Vagina (tissue), 2 donors: ENCODE measurements around the gene SMIM32.

Experiments
- CTCF ChIP-seq, 3 experiments: fragments of 450-650 bp in 2 of 3; fragments of 200-600 bp in 1 of 3; sonication (generic) in 1 of 3; IDR thresholded peaks; one replicate each; pipeline ENCODE4 v1.5.1; 2017 to 2019; ENCODE audit warnings: antibody characterized with exemption in 3 of 3, mild to moderate bottlenecking in 2 of 3, moderate library complexity in 2 of 3
- POLR2A ChIP-seq, 2 donors: fragments of 450-650 bp; IDR thresholded peaks; one replicate each; pipeline ENCODE4 v1.6.1; 2017; ENCODE audit warnings: antibody characterized with exemption in 2 of 2, mild to moderate bottlenecking in 2 of 2, moderate library complexity in 2 of 2
- POLR2AphosphoS5 ChIP-seq, 2 donors: sonication (generic); formaldehyde crosslinking; IDR thresholded peaks; one replicate each; pipeline ENCODE4 v1.9.0; 2017; ENCODE audit warnings: antibody characterized with exemption in 2 of 2, mild to moderate bottlenecking in 2 of 2, low read depth in 1 of 2; ENCODE audit not compliant: insufficient read depth in 1 of 2

GRCh38 chr5:136211282-136212040 is 18.5 kb upstream of the SMIM32 start:
- TF ChIP-seq CTCF (IDR thresholded peaks at IDR 0.05), result no peak
- TF ChIP-seq POLR2AphosphoS5 (IDR thresholded peaks at IDR 0.05; ENCODE audit: insufficient read depth in 1 of 2, low read depth in 1 of 2), result no peak
- no peak for TF ChIP-seq POLR2A (IDR thresholded peaks at IDR 0.05)
